OCI-LY7 (cell line): ENCODE data around the gene FYB2.

Source experiments
- EZH2phosphoT487 ChIP-seq: fragments of 200-600 bp; sonication (generic); IDR thresholded peaks from 2 replicates; pipeline ENCODE4 v1.6.1; 2018; ENCODE audit warnings: low read depth, borderline replicate concordance, mild to moderate bottlenecking, mixed run types, antibody characterized with exemption, low read length, moderate library complexity, mixed read lengths
- TF ChIP-seq, protein P1 (sequence below): fragments of 200-600 bp; sonication (generic); conservative IDR thresholded peaks from 2 replicates; pipeline ENCODE4 v1.5.1; 2014; ENCODE audit warnings: mild to moderate bottlenecking, antibody characterized with exemption, low read length, moderate library complexity, mixed read lengths

DNA sequence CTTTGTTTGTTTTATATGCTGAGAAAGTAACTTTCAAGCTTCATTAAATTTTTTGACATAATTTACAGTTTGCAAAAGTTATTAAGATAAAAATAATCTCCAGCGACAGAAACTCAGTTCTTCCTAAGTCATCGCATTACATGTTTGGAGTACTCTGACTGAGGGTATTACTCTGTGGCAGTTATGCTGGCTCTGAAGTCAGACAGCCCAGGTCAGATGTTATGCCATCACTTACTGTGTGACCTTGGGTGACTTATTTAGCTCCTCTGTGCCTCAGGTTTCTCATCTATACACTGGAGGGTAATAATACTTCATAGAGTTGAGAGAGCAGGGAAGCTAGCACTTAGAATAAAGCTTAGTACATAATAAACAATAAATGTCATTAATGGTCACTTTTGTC is 147.7 kb downstream of the FYB2 start:
- TF ChIP-seq, protein P1, sequence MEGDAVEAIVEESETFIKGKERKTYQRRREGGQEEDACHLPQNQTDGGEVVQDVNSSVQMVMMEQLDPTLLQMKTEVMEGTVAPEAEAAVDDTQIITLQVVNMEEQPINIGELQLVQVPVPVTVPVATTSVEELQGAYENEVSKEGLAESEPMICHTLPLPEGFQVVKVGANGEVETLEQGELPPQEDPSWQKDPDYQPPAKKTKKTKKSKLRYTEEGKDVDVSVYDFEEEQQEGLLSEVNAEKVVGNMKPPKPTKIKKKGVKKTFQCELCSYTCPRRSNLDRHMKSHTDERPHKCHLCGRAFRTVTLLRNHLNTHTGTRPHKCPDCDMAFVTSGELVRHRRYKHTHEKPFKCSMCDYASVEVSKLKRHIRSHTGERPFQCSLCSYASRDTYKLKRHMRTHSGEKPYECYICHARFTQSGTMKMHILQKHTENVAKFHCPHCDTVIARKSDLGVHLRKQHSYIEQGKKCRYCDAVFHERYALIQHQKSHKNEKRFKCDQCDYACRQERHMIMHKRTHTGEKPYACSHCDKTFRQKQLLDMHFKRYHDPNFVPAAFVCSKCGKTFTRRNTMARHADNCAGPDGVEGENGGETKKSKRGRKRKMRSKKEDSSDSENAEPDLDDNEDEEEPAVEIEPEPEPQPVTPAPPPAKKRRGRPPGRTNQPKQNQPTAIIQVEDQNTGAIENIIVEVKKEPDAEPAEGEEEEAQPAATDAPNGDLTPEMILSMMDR: no peak
- no peak for TF ChIP-seq EZH2phosphoT487
